GM19467 (cell line): Measurements from ENCODE around the gene GDF2.

ENCODE experiments used
- ATAC-seq: cut with Tn5 transposase; IDR thresholded peaks from one replicate; pipeline ENCODE4 v1.9.1; 2021; ENCODE audit warnings: mild to moderate bottlenecking, moderate library complexity; ENCODE audit not compliant: unreplicated experiment

Gene GDF2

GRCh38 chr10:47311193-47311931 is 10.9 kb upstream of the GDF2 start:
- no peak for ATAC-seq

GRCh38 chr10:47311932-47312662 is 10.2 kb upstream of the GDF2 start:
- ATAC-seq, result peak; percentile 64

- ATAC-seq, result no peak
These were observed 9.6 kb upstream of the GDF2 start for GRCh38 chr10:47312663-47312995.

GRCh38 chr10:47314416-47314970 is 7.8 kb upstream of the GDF2 start:
- no peak for ATAC-seq

- no peak for ATAC-seq
These were observed 6.8 kb upstream of the GDF2 start for GRCh38 chr10:47315421-47315820.

- ATAC-seq, result no peak
These were observed 6.1 kb upstream of the GDF2 start for GRCh38 chr10:47316131-47316530.

- ATAC-seq, result no peak
These were observed 5.0 kb upstream of the GDF2 start for GRCh38 chr10:47317251-47317650.

GRCh38 chr10:47318706-47319105 is 3.5 kb upstream of the GDF2 start:
- no peak for ATAC-seq

GRCh38 chr10:47319784-47320183 is 2.5 kb upstream of the GDF2 start:
- no peak for ATAC-seq

- no peak for ATAC-seq
These were observed 1.4 kb upstream of the GDF2 start for GRCh38 chr10:47320812-47321211.

GRCh38 chr10:47321521-47322195 is 596 bp upstream of the GDF2 start:
- ATAC-seq, result no peak

- ATAC-seq, result no peak
These were observed 833 bp downstream of the GDF2 start for GRCh38 chr10:47323087-47323486.

GRCh38 chr10:47323636-47324296 is 1.5 kb downstream of the GDF2 start:
- ATAC-seq, result no peak

GRCh38 chr10:47325303-47326291 is 3.3 kb downstream of the GDF2 start:
- ATAC-seq, result no peak

GRCh38 chr10:47326306-47326926 is 4.2 kb downstream of the GDF2 start:
- ATAC-seq, result no peak

- no peak for ATAC-seq
These were observed 4.7 kb downstream of the GDF2 start for GRCh38 chr10:47326927-47327330.

- ATAC-seq, result no peak
These were observed 7.6 kb downstream of the GDF2 start for GRCh38 chr10:47329855-47330254.

GRCh38 chr10:47330366-47330765 is 8.1 kb downstream of the GDF2 start:
- no peak for ATAC-seq

GRCh38 chr10:47330804-47331203 is 8.6 kb downstream of the GDF2 start:
- no peak for ATAC-seq

GRCh38 chr10:47331491-47331890 is 9.2 kb downstream of the GDF2 start:
- no peak for ATAC-seq
